ENCODE data around the gene TAF7.

DNA sequence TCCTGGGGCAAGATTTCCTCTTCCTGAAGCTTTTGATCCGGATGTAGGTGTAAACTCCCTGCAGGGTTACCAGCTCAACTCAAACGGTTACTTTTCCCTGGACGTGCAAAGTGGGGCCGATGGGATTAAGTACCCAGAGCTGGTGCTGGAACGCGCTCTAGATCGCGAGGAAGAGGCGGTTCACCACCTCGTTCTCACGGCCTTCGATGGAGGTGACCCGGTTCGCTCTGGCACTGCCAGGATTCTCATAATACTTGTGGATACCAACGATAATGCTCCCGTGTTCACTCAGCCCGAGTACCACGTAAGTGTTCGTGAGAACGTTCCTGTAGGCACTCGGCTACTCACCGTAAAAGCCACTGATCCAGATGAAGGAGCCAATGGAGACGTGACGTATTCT lies 35.1 kb upstream of the TAF7 start:
- TF ChIP-seq, protein P1, sequence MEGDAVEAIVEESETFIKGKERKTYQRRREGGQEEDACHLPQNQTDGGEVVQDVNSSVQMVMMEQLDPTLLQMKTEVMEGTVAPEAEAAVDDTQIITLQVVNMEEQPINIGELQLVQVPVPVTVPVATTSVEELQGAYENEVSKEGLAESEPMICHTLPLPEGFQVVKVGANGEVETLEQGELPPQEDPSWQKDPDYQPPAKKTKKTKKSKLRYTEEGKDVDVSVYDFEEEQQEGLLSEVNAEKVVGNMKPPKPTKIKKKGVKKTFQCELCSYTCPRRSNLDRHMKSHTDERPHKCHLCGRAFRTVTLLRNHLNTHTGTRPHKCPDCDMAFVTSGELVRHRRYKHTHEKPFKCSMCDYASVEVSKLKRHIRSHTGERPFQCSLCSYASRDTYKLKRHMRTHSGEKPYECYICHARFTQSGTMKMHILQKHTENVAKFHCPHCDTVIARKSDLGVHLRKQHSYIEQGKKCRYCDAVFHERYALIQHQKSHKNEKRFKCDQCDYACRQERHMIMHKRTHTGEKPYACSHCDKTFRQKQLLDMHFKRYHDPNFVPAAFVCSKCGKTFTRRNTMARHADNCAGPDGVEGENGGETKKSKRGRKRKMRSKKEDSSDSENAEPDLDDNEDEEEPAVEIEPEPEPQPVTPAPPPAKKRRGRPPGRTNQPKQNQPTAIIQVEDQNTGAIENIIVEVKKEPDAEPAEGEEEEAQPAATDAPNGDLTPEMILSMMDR (IDR thresholded peaks at IDR 0.05): no peak
- TF ChIP-seq ZFX (IDR thresholded peaks at IDR 0.05; ENCODE audit: borderline replicate concordance): no peak
